Endothelial cell of umbilical vein (primary cell): ENCODE measurements around the gene HSPB6. TPM values are rescaled to one million over a fixed set of nuclear protein-coding genes. Genes with fewer than 3 reads are reported as not detected.

Experiments
- BruUV-seq: library from RNA; stranded (reverse); fragments of 400-500 nt; replicated peaks from 2 replicates; lab custom pipeline; 2021; lab: Mats Ljungman, UMichigan
- CTCF ChIA-PET: fragments of 300-600, 350-600 bp; sonication (Branson Sonifier 250); formaldehyde crosslinking; loops from one replicate; lab custom pipeline; 2021; ENCODE audit warnings: antibody characterized with exemption, inconsistent platforms; lab: Charles Lee
- POLR2A ChIA-PET: fragments of 300-600, 350-600 bp; sonication (Branson Sonifier 250); formaldehyde crosslinking; loops from one replicate; lab custom pipeline; 2021; ENCODE audit warnings: antibody characterized with exemption, inconsistent platforms; lab: Charles Lee
- DNase-seq: peaks from one replicate; pipeline ENCODE4 v3.0.0-alpha.2; 2011; ENCODE audit warnings: low read depth, low spot score
- FAIRE-seq: peaks from 2 replicates; lab custom pipeline; 2011; peaks lifted over from hg19 to GRCh38; lab: Jason Lieb, UNC
- H2AFZ ChIP-seq: 2 replicates; pipeline ENCODE4 v1.6.0; 2012; ENCODE audit warnings: low read depth, low read length, control low read depth, inconsistent platforms
- H3K27ac ChIP-seq: 2 replicates; pipeline ENCODE4 v1.5.1; 2011; ENCODE audit warnings: low read depth, mild to moderate bottlenecking, control low read depth, low read length, moderate library complexity; ENCODE audit not compliant: insufficient read depth
- H3K27me3 ChIP-seq, 2 experiments: 2 replicates each; pipeline versions ENCODE4 v1.6.0 to v1.6.1; 2011; ENCODE audit warnings: low read length in 2 of 2, mixed read lengths in 1 of 2; ENCODE audit not compliant: control insufficient read depth in 2 of 2, insufficient read depth in 2 of 2
- H3K36me3 ChIP-seq, 2 experiments: 2 replicates in 1 of 2; 3 replicates in 1 of 2; pipeline ENCODE4 v1.5.1; 2011; ENCODE audit warnings: low read length in 2 of 2, mild to moderate bottlenecking in 1 of 2, moderate library complexity in 1 of 2; ENCODE audit not compliant: control insufficient read depth in 2 of 2, insufficient read depth in 2 of 2; ENCODE audit errors: extremely low read depth in 1 of 2
- H3K4me1 ChIP-seq: 3 replicates; pipeline ENCODE4 v1.5.1; 2011; ENCODE audit warnings: mild to moderate bottlenecking, low read length; ENCODE audit not compliant: control insufficient read depth, insufficient read depth; ENCODE audit errors: extremely low read depth
- H3K4me2 ChIP-seq: 2 replicates; pipeline ENCODE4 v1.6.1; 2011; ENCODE audit warnings: low read length, control low read depth, mixed read lengths; ENCODE audit not compliant: insufficient read depth
- H3K4me3 ChIP-seq, 3 experiments: fragments of 200-600 bp in 1 of 3; sonication (generic), shearing (Covaris generic) in 1 of 3; replicated peaks in 1 of 3; 2 replicates each; pipeline ENCODE4 v1.5.1; 2011 to 2016; ENCODE audit warnings: control low read depth in 3 of 3, low read length in 3 of 3, mild to moderate bottlenecking in 2 of 3, inconsistent platforms in 1 of 3, low read depth in 1 of 3, moderate library complexity in 1 of 3; ENCODE audit not compliant: insufficient read depth in 1 of 3
- H3K79me2 ChIP-seq: 2 replicates; pipeline ENCODE4 v1.6.0; 2012; ENCODE audit warnings: low read length, inconsistent platforms; ENCODE audit not compliant: control insufficient read depth, insufficient read depth
- H3K9ac ChIP-seq: replicated peaks from 2 replicates; pipeline ENCODE3; 2011; ENCODE audit warnings: low read length, control low read depth; ENCODE audit not compliant: insufficient read depth; ENCODE audit errors: extremely low read depth
- H3K9me1 ChIP-seq: replicated peaks from 3 replicates; pipeline ENCODE4 v1.6.0; 2011; ENCODE audit warnings: mild to moderate bottlenecking, low read length; ENCODE audit not compliant: control insufficient read depth, insufficient read depth; ENCODE audit errors: extremely low read depth
- H3K9me3 ChIP-seq: replicated peaks from 2 replicates; pipeline ENCODE4 v1.5.1; 2012; ENCODE audit warnings: low read length, inconsistent platforms; ENCODE audit not compliant: control insufficient read depth, insufficient read depth
- H4K20me1 ChIP-seq: replicated peaks from 2 replicates; pipeline ENCODE3; 2011; ENCODE audit warnings: mild to moderate bottlenecking, low read length; ENCODE audit not compliant: control insufficient read depth, insufficient read depth; ENCODE audit errors: extremely low read depth
- EZH2 ChIP-seq: IDR thresholded peaks from 2 replicates; pipeline ENCODE4 v1.6.1; 2012; ENCODE audit warnings: borderline replicate concordance, low read depth, mild to moderate bottlenecking, moderate library complexity, low read length, inconsistent platforms; ENCODE audit not compliant: severe bottlenecking
- FOS ChIP-seq: IDR thresholded peaks from 2 replicates; pipeline ENCODE4 v1.6.1; 2011; ENCODE audit warnings: mild to moderate bottlenecking, low read length, moderate library complexity, borderline replicate concordance; ENCODE audit not compliant: insufficient read depth
- JUN ChIP-seq: IDR thresholded peaks from 2 replicates; pipeline ENCODE4 v1.6.1; 2011; ENCODE audit warnings: borderline replicate concordance, low read depth; ENCODE audit not compliant: insufficient read length, insufficient read depth
- POLR2AphosphoS5 ChIP-seq: IDR thresholded peaks from 2 replicates; pipeline ENCODE4 v1.6.1; 2012; ENCODE audit warnings: low read depth, mild to moderate bottlenecking, control low read depth, low read length, moderate library complexity; ENCODE audit not compliant: insufficient read depth
- dilution Hi-C: fragments of 300-500 bp; cut with MboI; formaldehyde crosslinking; loops from one replicate; pipeline ENCODE4 v1.15.0; 2019; ENCODE audit warnings: low sequenced_read_pairs; ENCODE audit not compliant: extremely low pct_ligation_motif_present
- intact Hi-C: fragments of 100-400 bp; cut with micrococcal nuclease; formaldehyde crosslinking; loops from one replicate; pipeline ENCODE4 v1.10.0; 2022
- polyA plus RNA-seq, 4 experiments: library from polyadenylated mRNA; depleted of rRNA in 3 of 4; stranded (reverse) in 3 of 4; unstranded in 1 of 4; fragments of >200 nt; gene quantifications; 2 replicates each; pipeline versions ENCODE4 v1.2.1 to v1.2.3, GENCODE V29; 2011 to 2012; ENCODE audit warnings: missing spikeins in 1 of 4
- total RNA-seq: library from RNA; stranded (reverse); gene quantifications from 2 replicates; pipeline ENCODE4 v1.2.3, GENCODE V29; 2021

Gene HSPB6
- total and polyA plus RNA-seq, 2 donors (not counting 3 experiments of a cell fraction or from before 2014, with no cell fraction given): 3.4 to 6.2 TPM

- CTCF ChIA-PET: interaction anchor here (1.0 kb wide), 1 partner anchor 10 kb away, joined by 3 read pairs; the partner anchor contains the start of gene LIN37
- peaks cover 11% of the 10 kb centered on the region for H3K4me1 ChIP-seq
- DNase-seq (no peak), FAIRE-seq (no peak)
- no peak overlapping the region for H3K4me3 ChIP-seq
- H3K27ac ChIP-seq: no peak overlapping the region
- H3K27me3 ChIP-seq: no peaks in the 10 kb centered on the region
- POLR2A ChIA-PET: no interaction called here
- H3K9me3 ChIP-seq: no peaks in the 10 kb centered on the region
- dilution Hi-C loops (no loop called here), intact Hi-C loops (no loop called here)
- H3K9ac ChIP-seq: no peak overlapping the region
- H3K9me1 ChIP-seq: no peaks in the 10 kb centered on the region
- no peak overlapping the region for H2AFZ ChIP-seq
- H3K79me2 ChIP-seq: no peaks in the 10 kb centered on the region
- TF ChIP-seq EZH2 (no peak), FOS (no peak)
- no peaks in the 10 kb centered on the region for H4K20me1 ChIP-seq
- H3K4me2 ChIP-seq: no peak overlapping the region
- TSS peak; percentile 68 for BruUV-seq
- H3K36me3 ChIP-seq: peaks cover 7 to 39% of the 10 kb centered on the region in 2 experiments
Measured at GRCh38 chr19:35738021-35738886, 18.6 kb downstream of the HSPB6 start.

GRCh38 chr19:35736913-35737886, 19.6 kb downstream of the HSPB6 start:
- Histone ChIP-seq H3K36me3 (peaks cover 9 to 41% of the 10 kb centered on the region in 2 experiments), H3K79me2 (no peaks in the 10 kb centered on the region), H3K27me3 (no peaks in the 10 kb centered on the region), H3K9ac (no peak overlapping the region), H2AFZ (no peak overlapping the region), H3K9me1 (no peaks in the 10 kb centered on the region), H3K4me1 (peaks cover 11% of the 10 kb centered on the region), H3K9me3 (no peaks in the 10 kb centered on the region), H3K4me2 (no peak overlapping the region), H3K4me3 (no peak overlapping the region), H3K27ac (no peak overlapping the region), H4K20me1 (no peaks in the 10 kb centered on the region)
- FAIRE-seq (no peak), DNase-seq (no peak)
- ChIA-PET CTCF (interaction anchor here (1.0 to 1.8 kb wide), 2 partner anchors 11 to 42 kb away, joined by 3 to 4 read pairs; partner anchors contain the start of gene LIN37), POLR2A (no interaction called here)
- no TSS peak for BruUV-seq
- intact Hi-C loops (no loop called here), dilution Hi-C loops (no loop called here)
- TF ChIP-seq POLR2AphosphoS5 (no peak), JUN (no peak), EZH2 (no peak)
